ENCODE results near the gene NEBL. TPM values are rescaled to one million over a fixed set of nuclear protein-coding genes. Genes with fewer than 3 reads are reported as not detected.

The NEBL gene
- total RNA-seq, 1 experiment from 2014 or later = 32.3 TPM

DNA sequence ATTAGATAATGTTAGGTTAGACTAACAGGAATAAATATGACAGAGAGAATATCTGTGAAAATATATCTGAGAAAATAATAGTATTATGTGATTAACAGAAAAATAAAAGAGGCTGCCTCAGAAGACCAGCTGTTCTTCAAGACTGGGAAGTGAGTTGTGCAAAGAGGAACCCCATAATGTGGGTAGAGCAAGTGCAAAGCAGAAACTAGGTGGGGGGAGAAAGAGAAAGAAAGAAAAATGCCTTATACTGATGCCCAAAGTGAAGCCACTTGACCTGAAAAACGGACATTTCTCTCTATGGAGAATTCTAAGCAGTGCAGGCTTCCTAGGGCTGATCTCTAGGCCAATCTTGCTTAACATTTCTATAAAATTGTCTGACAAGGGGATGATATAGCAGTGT, 3.8 kb downstream of the NEBL start:
- Histone ChIP-seq H3K4me1 (ENCODE audit: control insufficient read depth, insufficient read depth, low read length) (no peaks in the 10 kb centered on the region; the same call in 1 of the 2 replicates), H3K27me3 (ENCODE audit: control insufficient read depth, insufficient read depth, low read length) (no peaks in the 10 kb centered on the region), H3K36me3 (ENCODE audit: control insufficient read depth, insufficient read depth, low read length) (no peaks in the 10 kb centered on the region; the same call in 1 of the 2 replicates), H3K9me3 (ENCODE audit: control insufficient read depth, insufficient read depth, low read depth, low read length) (no peaks in the 10 kb centered on the region), H3K4me3 (ENCODE audit: low read depth in 2 of 2, low read length in 2 of 2) (no peak overlapping the region), H3K27ac (ENCODE audit: low read length) (no peak overlapping the region)
- TF ChIP-seq POLR2AphosphoS5 (IDR thresholded peaks at IDR 0.05; ENCODE audit: low read depth, low read length) = no peak
- TF ChIP-seq SIN3A (IDR thresholded peaks at IDR 0.05; ENCODE audit: borderline replicate concordance, insufficient read depth, low read depth, low read length) = no peak
- TF ChIP-seq, protein P1, sequence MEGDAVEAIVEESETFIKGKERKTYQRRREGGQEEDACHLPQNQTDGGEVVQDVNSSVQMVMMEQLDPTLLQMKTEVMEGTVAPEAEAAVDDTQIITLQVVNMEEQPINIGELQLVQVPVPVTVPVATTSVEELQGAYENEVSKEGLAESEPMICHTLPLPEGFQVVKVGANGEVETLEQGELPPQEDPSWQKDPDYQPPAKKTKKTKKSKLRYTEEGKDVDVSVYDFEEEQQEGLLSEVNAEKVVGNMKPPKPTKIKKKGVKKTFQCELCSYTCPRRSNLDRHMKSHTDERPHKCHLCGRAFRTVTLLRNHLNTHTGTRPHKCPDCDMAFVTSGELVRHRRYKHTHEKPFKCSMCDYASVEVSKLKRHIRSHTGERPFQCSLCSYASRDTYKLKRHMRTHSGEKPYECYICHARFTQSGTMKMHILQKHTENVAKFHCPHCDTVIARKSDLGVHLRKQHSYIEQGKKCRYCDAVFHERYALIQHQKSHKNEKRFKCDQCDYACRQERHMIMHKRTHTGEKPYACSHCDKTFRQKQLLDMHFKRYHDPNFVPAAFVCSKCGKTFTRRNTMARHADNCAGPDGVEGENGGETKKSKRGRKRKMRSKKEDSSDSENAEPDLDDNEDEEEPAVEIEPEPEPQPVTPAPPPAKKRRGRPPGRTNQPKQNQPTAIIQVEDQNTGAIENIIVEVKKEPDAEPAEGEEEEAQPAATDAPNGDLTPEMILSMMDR (IDR thresholded peaks at IDR 0.05) = no peak
- TF ChIP-seq TCF7L2 (IDR thresholded peaks at IDR 0.05; ENCODE audit: low read depth, low read length) = no peak
- no TSS peak for BruUV-seq (replicated peaks)
- CTCF ChIA-PET = no interaction called here
- ATAC-seq = no peak
- DNase-seq (ENCODE audit: low read depth, low spot score) = no peak
- in situ Hi-C loops (cut with HindIII; ENCODE audit: low pct_unique_long_range_greater_than_20kb, low sequenced_read_pairs) (no loop called here), intact Hi-C loops (cut with micrococcal nuclease; ENCODE audit: unreplicated experiment) (no loop called here)
- POLR2A ChIA-PET = no interaction called here

DNA sequence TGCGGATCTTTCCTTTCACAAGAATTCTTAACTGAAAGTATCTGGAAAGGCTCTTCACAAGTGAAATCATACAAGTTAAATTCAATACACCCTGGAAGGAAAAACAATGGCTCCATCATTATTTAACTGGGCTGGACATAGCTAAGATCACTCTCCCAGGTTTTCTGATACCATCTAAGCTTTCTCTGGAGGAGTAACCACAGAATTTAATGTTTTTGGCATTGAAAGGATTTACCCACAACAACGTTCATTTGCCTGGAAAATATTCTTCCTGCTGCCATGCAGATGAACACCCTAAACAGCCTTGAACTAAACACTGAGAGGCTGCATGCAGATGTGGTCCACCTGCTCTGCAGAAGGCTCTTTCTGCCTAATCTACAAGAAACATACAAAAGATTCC, 4.3 kb downstream of the NEBL start:
- intact Hi-C loops (cut with micrococcal nuclease; ENCODE audit: unreplicated experiment) (no loop called here), in situ Hi-C loops (cut with HindIII; ENCODE audit: low pct_unique_long_range_greater_than_20kb, low sequenced_read_pairs) (no loop called here)
- H3K9me3 ChIP-seq (ENCODE audit: control insufficient read depth, insufficient read depth, low read depth, low read length) = no peaks in the 10 kb centered on the region
- no peaks in the 10 kb centered on the region; the same call in 1 of the 2 replicates for H3K36me3 ChIP-seq (ENCODE audit: control insufficient read depth, insufficient read depth, low read length)
- ATAC-seq = no peak
- DNase-seq (ENCODE audit: low read depth, low spot score) = no peak
- ChIA-PET POLR2A (no interaction called here), CTCF (no interaction called here)
- BruUV-seq (replicated peaks) = no TSS peak
- H3K4me1 ChIP-seq (ENCODE audit: control insufficient read depth, insufficient read depth, low read length) = no peaks in the 10 kb centered on the region; the same call in 1 of the 2 replicates
- H3K27me3 ChIP-seq (ENCODE audit: control insufficient read depth, insufficient read depth, low read length) = no peaks in the 10 kb centered on the region
- H3K4me3 ChIP-seq (ENCODE audit: low read depth in 2 of 2, low read length in 2 of 2) = no peak overlapping the region
- H3K27ac ChIP-seq (ENCODE audit: low read length) = no peak overlapping the region
- TF ChIP-seq, protein P1 (IDR thresholded peaks at IDR 0.05) = no peak
- TF ChIP-seq SIN3A (IDR thresholded peaks at IDR 0.05; ENCODE audit: borderline replicate concordance, insufficient read depth, low read depth, low read length) = no peak
- TF ChIP-seq POLR2AphosphoS5 (IDR thresholded peaks at IDR 0.05; ENCODE audit: low read depth, low read length) = no peak
- TF ChIP-seq, protein P2, sequence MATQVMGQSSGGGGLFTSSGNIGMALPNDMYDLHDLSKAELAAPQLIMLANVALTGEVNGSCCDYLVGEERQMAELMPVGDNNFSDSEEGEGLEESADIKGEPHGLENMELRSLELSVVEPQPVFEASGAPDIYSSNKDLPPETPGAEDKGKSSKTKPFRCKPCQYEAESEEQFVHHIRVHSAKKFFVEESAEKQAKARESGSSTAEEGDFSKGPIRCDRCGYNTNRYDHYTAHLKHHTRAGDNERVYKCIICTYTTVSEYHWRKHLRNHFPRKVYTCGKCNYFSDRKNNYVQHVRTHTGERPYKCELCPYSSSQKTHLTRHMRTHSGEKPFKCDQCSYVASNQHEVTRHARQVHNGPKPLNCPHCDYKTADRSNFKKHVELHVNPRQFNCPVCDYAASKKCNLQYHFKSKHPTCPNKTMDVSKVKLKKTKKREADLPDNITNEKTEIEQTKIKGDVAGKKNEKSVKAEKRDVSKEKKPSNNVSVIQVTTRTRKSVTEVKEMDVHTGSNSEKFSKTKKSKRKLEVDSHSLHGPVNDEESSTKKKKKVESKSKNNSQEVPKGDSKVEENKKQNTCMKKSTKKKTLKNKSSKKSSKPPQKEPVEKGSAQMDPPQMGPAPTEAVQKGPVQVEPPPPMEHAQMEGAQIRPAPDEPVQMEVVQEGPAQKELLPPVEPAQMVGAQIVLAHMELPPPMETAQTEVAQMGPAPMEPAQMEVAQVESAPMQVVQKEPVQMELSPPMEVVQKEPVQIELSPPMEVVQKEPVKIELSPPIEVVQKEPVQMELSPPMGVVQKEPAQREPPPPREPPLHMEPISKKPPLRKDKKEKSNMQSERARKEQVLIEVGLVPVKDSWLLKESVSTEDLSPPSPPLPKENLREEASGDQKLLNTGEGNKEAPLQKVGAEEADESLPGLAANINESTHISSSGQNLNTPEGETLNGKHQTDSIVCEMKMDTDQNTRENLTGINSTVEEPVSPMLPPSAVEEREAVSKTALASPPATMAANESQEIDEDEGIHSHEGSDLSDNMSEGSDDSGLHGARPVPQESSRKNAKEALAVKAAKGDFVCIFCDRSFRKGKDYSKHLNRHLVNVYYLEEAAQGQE (IDR thresholded peaks at IDR 0.05; ENCODE audit: insufficient read depth in 1 of 2, low read depth in 2 of 2, low read length in 1 of 2) = no peak
- no peak for TF ChIP-seq TCF7L2 (IDR thresholded peaks at IDR 0.05; ENCODE audit: low read depth, low read length)

All from Panc1 (cell line).